Measurements from ENCODE around the gene TRAPPC11. TPM values are rescaled to one million over a fixed set of nuclear protein-coding genes. Genes with fewer than 3 reads are reported as not detected.

Gene TRAPPC11
- total RNA-seq, 1 donor from 2014 or later: 32.8 TPM

GRCh38 chr4:183758061-183758757, 99.1 kb downstream of the TRAPPC11 start:
- no peak for DNase-seq (ENCODE audit: low read depth, low spot score)

- no peak for DNase-seq (ENCODE audit: low read depth, low spot score)
Measured at GRCh38 chr4:183758758-183759447, 99.8 kb downstream of the TRAPPC11 start.

- DNase-seq (ENCODE audit: low read depth, low spot score): no peak
Measured at GRCh38 chr4:183760326-183760725, 101.2 kb downstream of the TRAPPC11 start.

Other genes with a start within 250 kb of the TRAPPC11 start
- 15.2 and 19.5 TPM in 2 replicates for gene CDKN2AIP, start 214.7 kb upstream of the TRAPPC11 start, total RNA-seq
- 7.6 and 8.5 TPM in 2 replicates for gene ING2, start 154.2 kb upstream of the TRAPPC11 start, total RNA-seq
- gene RWDD4, start 108 bp upstream of the TRAPPC11 start, total RNA-seq: 19.7 and 23.6 TPM in 2 replicates
- 0.07 and 0.14 TPM in 2 replicates for gene STOX2, start 246.0 kb downstream of the TRAPPC11 start, total RNA-seq